ENCODE results near the gene HAGH. TPM values are rescaled to one million over a fixed set of nuclear protein-coding genes. Genes with fewer than 3 reads are reported as not detected.

Gene HAGH
- total and polyA plus RNA-seq, 9 of the 15 experiments (the other 6 are each of a cell fraction or from before 2014, with no cell fraction given), result 0.46 to 35.1 (median 16.8) TPM

DNA sequence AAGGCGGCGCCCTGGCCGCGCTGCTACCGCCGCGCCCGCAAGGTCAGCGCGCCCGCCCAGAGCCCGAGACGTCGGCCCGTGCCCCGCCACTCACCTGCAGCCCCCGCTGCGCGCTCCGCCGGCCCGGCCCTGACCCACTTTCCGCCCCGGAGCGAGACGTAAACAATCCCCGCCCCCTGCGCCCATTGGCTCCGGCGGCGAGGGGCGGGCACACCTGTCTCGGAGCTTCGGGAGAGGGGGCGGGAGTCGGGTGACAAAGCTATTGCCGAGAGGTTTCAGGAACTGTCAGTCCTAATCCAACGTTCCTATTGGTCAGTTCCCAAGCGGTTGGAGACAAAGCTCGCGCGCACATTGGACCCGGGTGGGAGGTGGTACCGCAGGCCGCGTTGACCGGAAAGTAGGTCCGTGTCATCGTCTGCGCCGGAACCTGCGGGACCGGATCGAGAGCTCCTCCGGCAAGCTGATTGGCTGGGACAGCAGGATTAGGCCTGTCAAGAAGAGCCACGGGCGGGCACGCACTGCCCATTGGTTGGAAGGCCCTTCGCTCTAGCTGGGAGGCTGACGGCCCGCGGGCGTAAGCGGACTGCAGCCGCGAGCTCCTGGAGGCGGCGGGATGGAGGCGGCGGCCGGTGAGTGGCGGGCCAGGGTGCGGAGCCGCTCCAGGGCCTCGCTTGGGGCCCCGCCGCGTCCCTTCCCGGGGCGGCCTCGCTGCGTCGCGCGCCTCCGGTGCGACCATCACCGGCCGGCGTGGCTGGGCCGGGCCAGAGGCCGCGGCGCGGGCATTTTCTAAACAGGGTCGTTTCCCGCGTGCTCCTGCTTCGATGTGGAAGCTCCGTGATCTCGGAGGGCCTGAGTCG lies 44.0 kb downstream of the HAGH start, which contains the start of the genes NUBP2 and SPSB3 (continued):
- TF ChIP-seq, protein P1, sequence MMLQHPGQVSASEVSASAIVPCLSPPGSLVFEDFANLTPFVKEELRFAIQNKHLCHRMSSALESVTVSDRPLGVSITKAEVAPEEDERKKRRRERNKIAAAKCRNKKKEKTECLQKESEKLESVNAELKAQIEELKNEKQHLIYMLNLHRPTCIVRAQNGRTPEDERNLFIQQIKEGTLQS (IDR thresholded peaks at IDR 0.05), result no peak
- TF ChIP-seq, protein P1 (CRISPR knock-in tag; conservative IDR thresholded peaks at IDR 0.05), result no peak
- no peak for TF ChIP-seq CREBBP (IDR thresholded peaks at IDR 0.05; ENCODE audit: low read depth, low read length)
- no peak for TF ChIP-seq PPARD (CRISPR knock-in tag; IDR thresholded peaks at IDR 0.05)
- TF ChIP-seq FUS (optimal IDR thresholded peaks at IDR 0.05; ENCODE audit: low read depth, low read length), result no peak
- no peak for TF ChIP-seq RFX5 (IDR thresholded peaks at IDR 0.05; ENCODE audit: low read depth, low read length)
- TF ChIP-seq, protein P2, sequence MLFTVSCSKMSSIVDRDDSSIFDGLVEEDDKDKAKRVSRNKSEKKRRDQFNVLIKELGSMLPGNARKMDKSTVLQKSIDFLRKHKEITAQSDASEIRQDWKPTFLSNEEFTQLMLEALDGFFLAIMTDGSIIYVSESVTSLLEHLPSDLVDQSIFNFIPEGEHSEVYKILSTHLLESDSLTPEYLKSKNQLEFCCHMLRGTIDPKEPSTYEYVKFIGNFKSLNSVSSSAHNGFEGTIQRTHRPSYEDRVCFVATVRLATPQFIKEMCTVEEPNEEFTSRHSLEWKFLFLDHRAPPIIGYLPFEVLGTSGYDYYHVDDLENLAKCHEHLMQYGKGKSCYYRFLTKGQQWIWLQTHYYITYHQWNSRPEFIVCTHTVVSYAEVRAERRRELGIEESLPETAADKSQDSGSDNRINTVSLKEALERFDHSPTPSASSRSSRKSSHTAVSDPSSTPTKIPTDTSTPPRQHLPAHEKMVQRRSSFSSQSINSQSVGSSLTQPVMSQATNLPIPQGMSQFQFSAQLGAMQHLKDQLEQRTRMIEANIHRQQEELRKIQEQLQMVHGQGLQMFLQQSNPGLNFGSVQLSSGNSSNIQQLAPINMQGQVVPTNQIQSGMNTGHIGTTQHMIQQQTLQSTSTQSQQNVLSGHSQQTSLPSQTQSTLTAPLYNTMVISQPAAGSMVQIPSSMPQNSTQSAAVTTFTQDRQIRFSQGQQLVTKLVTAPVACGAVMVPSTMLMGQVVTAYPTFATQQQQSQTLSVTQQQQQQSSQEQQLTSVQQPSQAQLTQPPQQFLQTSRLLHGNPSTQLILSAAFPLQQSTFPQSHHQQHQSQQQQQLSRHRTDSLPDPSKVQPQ (CRISPR knock-in tag; IDR thresholded peaks at IDR 0.05; ENCODE audit: borderline replicate concordance), result no peak
- TF ChIP-seq STAG1 (CRISPR knock-in tag; IDR thresholded peaks at IDR 0.05; ENCODE audit: borderline replicate concordance), result no peak
- no peak for TF ChIP-seq YBX1 (IDR thresholded peaks at IDR 0.05)
- no peak for TF ChIP-seq EHMT2 (IDR thresholded peaks at IDR 0.05)
- TF ChIP-seq BRD4 (IDR thresholded peaks at IDR 0.05), result no peak
- TF ChIP-seq ZNF217 (CRISPR knock-in tag; IDR thresholded peaks at IDR 0.05), result no peak
- TF ChIP-seq, protein P3, sequence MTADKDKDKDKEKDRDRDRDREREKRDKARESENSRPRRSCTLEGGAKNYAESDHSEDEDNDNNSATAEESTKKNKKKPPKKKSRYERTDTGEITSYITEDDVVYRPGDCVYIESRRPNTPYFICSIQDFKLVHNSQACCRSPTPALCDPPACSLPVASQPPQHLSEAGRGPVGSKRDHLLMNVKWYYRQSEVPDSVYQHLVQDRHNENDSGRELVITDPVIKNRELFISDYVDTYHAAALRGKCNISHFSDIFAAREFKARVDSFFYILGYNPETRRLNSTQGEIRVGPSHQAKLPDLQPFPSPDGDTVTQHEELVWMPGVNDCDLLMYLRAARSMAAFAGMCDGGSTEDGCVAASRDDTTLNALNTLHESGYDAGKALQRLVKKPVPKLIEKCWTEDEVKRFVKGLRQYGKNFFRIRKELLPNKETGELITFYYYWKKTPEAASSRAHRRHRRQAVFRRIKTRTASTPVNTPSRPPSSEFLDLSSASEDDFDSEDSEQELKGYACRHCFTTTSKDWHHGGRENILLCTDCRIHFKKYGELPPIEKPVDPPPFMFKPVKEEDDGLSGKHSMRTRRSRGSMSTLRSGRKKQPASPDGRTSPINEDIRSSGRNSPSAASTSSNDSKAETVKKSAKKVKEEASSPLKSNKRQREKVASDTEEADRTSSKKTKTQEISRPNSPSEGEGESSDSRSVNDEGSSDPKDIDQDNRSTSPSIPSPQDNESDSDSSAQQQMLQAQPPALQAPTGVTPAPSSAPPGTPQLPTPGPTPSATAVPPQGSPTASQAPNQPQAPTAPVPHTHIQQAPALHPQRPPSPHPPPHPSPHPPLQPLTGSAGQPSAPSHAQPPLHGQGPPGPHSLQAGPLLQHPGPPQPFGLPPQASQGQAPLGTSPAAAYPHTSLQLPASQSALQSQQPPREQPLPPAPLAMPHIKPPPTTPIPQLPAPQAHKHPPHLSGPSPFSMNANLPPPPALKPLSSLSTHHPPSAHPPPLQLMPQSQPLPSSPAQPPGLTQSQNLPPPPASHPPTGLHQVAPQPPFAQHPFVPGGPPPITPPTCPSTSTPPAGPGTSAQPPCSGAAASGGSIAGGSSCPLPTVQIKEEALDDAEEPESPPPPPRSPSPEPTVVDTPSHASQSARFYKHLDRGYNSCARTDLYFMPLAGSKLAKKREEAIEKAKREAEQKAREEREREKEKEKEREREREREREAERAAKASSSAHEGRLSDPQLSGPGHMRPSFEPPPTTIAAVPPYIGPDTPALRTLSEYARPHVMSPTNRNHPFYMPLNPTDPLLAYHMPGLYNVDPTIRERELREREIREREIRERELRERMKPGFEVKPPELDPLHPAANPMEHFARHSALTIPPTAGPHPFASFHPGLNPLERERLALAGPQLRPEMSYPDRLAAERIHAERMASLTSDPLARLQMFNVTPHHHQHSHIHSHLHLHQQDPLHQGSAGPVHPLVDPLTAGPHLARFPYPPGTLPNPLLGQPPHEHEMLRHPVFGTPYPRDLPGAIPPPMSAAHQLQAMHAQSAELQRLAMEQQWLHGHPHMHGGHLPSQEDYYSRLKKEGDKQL (CRISPR knock-in tag; IDR thresholded peaks at IDR 0.05; ENCODE audit: borderline replicate concordance), result no peak
- TF ChIP-seq U2AF1 (optimal IDR thresholded peaks at IDR 0.05; ENCODE audit: low read depth, low read length), result no peak
- no peak for TF ChIP-seq SAFB2 (IDR thresholded peaks at IDR 0.05; ENCODE audit: borderline replicate concordance, low read depth, low read length, severe bottlenecking)
- TF ChIP-seq MCM5 (IDR thresholded peaks at IDR 0.05; ENCODE audit: low read depth), result no peak
- peak; percentile 36; the same call in 1 of the 2 replicates for TF ChIP-seq FOXM1 (IDR thresholded peaks at IDR 0.05; ENCODE audit: low read depth)
- TF ChIP-seq FOXM1 (CRISPR knock-in tag; IDR thresholded peaks at IDR 0.05; ENCODE audit: low read depth), result no peak
- no peak; a peak in 1 of 4 replicates for TF ChIP-seq KDM4B (IDR thresholded peaks at IDR 0.05; ENCODE audit: borderline replicate concordance in 2 of 2, low read depth in 1 of 2)

All from K562 (cell line).